Duodenal mucosa (tissue), 2 donors: ENCODE measurements around the gene OTX2.

Experiments used
- H3K27ac ChIP-seq: one replicate; pipeline ENCODE4 v1.7.0; 2013; ENCODE audit warnings: low read depth, low read length
- H3K27me3 ChIP-seq, 2 donors: one replicate each; pipeline ENCODE4 v1.7.0; 2013; ENCODE audit warnings: low read length in 2 of 2, control low read depth in 1 of 2; ENCODE audit not compliant: insufficient read depth in 2 of 2, control insufficient read depth in 1 of 2
- H3K36me3 ChIP-seq, 2 donors: one replicate each; pipeline ENCODE4 v1.7.0; 2013; ENCODE audit warnings: low read length in 2 of 2, control low read depth in 1 of 2; ENCODE audit not compliant: insufficient read depth in 2 of 2, control insufficient read depth in 1 of 2
- H3K4me1 ChIP-seq, 2 donors: one replicate each; pipeline ENCODE4 v1.7.0; 2013; ENCODE audit warnings: low read length in 2 of 2, control low read depth in 1 of 2; ENCODE audit not compliant: insufficient read depth in 2 of 2, control insufficient read depth in 1 of 2
- H3K4me3 ChIP-seq, 2 donors: one replicate each; pipeline ENCODE4 v1.7.0; 2013; ENCODE audit warnings: low read length in 2 of 2, low read depth in 1 of 2
- H3K9ac ChIP-seq, 2 donors: one replicate each; pipeline ENCODE4 v1.7.0; 2013; ENCODE audit warnings: low read length in 2 of 2, low read depth in 1 of 2
- H3K9me3 ChIP-seq, 2 donors: one replicate each; pipeline ENCODE4 v1.7.0; 2013; ENCODE audit warnings: low read length in 2 of 2, control low read depth in 1 of 2; ENCODE audit not compliant: control insufficient read depth in 1 of 2

The OTX2 gene

DNA sequence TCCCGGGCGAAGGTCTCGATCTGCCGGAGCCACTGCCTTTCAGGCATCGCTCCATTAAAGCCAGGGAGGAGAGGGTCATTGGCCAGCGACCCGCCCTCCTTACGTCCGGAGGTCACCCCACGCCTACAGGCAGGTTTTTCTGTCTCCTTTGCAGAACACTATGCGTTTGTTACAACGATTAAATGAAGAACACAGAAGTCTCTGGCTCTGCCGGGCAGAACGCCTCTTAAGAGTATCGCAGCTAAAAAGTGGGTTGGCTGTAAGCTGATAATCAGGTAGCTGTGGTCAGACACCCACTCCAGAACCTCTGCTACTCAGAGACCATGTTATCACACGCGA, 15.0 kb downstream of the OTX2 start:
- Histone ChIP-seq H3K9me3 (no peaks in the 10 kb centered on the region), H3K9ac (no peak overlapping the region), H3K36me3 (no peaks in the 10 kb centered on the region), H3K4me3 (no peak overlapping the region), H3K27ac (no peak overlapping the region), H3K27me3 (peaks cover 73 to 81% of the 10 kb centered on the region in 2 donors), H3K4me1 (peaks cover 4 to 8% of the 10 kb centered on the region in 2 donors)

DNA sequence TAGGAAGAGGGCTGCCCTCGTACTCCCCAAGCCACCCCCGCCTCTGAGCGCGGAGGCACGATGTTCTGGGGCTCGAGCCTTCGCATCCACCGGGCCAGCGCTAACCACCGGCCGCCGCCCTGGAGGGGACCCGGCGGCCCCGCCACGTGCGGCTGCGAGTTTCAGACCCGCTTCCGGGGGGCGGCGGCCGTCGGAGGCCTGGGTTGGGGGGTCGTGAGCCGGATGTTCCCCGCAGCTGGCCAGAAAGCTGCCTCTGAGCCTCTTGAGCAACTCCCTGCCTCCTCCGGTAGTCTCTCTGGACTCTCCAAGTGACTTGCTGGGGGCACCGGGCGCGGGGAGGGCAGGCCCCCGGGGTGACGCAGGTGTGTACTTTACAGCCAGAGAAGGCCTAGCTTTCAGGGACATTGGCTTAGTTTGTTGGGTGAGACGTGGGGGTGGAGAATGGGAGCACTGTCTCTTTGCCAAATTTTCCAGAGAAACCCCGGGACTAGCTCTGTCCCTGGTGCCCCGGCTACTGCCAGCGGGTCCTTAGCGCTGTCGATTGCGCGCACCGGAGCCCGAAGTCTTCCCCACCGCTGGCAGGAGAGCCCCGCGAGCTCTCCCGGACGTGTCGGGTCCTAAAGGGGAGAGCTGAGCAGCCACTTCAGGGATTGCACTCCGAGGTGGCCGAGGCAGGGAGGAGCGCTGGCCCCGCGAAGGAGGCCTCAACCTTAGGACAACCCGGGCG, 15.6 kb downstream of the OTX2 start:
- no peaks in the 10 kb centered on the region for H3K9me3 ChIP-seq
- peaks cover 70 to 75% of the 10 kb centered on the region in 2 donors for H3K27me3 ChIP-seq

DNA sequence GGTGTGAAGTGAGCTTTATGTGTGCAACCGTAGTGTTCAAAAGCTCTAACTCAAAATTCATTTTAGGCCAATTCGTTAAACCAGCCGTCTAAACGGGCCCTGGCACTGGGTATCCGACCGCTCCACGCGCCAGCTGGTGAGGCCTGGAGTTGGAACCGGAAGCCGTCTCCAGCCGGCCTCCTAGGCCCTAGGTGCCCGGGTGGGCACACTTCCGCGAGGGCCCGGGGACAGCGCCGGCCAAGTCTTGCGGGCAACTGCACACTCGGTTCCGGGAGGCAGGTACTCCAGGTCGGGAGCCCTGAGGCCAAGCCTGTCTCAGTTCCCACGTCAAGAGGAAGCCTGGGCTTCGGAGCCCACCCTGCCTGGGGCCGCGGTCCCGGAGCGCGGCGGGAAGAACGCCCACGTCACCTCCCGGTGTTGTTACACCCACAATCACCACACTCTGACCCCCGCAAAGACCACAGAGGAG, 16.2 kb downstream of the OTX2 start:
- peaks cover 64 to 70% of the 10 kb centered on the region in 2 donors for H3K27me3 ChIP-seq
- H3K36me3 ChIP-seq = no peaks in the 10 kb centered on the region
- H3K9me3 ChIP-seq = no peaks in the 10 kb centered on the region
- H3K27ac ChIP-seq = no peak overlapping the region
- no peak overlapping the region for H3K4me3 ChIP-seq
- H3K9ac ChIP-seq = no peak overlapping the region
- peaks cover 4 to 8% of the 10 kb centered on the region in 2 donors for H3K4me1 ChIP-seq

More for the DNA sequence above, 15.6 kb downstream of the OTX2 start:
- H3K4me1 ChIP-seq = peaks cover 4 to 8% of the 10 kb centered on the region in 2 donors
- H3K27ac ChIP-seq = no peak overlapping the region
- H3K36me3 ChIP-seq = no peaks in the 10 kb centered on the region
- no peak overlapping the region for H3K9ac ChIP-seq
- no peak overlapping the region for H3K4me3 ChIP-seq

DNA sequence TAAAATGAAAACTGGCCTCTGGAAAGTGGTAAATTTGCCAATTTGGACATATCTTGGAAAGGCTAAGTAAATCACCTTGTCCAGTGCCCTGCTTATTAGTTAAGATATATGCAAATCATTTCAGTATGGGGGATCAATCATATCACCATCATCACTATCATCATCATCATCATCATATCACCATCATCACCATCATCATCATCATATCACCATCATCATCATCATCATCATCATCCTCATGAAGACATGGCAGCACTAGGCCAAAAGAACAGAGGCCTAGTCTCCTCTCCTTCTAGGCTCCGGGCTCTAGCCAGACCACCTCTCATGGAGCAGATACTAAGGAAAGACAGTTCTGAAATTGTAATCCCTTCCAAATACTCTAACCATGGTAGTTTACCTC, 20.3 kb downstream of the OTX2 start:
- no peaks in the 10 kb centered on the region for H3K36me3 ChIP-seq
- H3K9ac ChIP-seq = no peak overlapping the region
- H3K27me3 ChIP-seq = peaks cover 28 to 36% of the 10 kb centered on the region in 2 donors
- no peaks in the 10 kb centered on the region for H3K4me1 ChIP-seq
- H3K9me3 ChIP-seq = no peaks in the 10 kb centered on the region
- H3K4me3 ChIP-seq = no peak overlapping the region
- no peak overlapping the region for H3K27ac ChIP-seq

DNA sequence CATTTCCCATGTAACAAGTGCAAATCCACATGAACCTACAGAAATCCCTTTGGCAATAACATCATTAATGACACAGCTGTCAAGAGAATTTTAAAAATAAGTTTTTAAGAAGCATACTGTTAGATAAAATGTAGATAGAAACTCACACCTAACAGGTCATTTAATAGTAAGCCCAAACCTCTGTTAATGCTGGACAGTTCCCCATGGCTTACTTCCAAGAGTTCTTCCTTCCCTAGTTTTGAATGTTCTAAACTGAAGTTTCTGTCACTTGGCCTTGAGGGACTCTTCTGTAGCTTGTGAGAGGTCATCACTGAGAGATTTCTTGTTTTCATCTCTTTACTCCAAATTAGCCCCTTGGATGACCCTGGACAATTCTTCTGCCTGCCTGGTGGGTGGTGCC, 22.7 kb downstream of the OTX2 start:
- Histone ChIP-seq H3K9ac (no peak overlapping the region), H3K36me3 (no peaks in the 10 kb centered on the region), H3K27ac (no peak overlapping the region), H3K27me3 (peaks cover 4 to 14% of the 10 kb centered on the region in 2 donors), H3K4me3 (no peak overlapping the region), H3K4me1 (no peaks in the 10 kb centered on the region), H3K9me3 (no peaks in the 10 kb centered on the region)

DNA sequence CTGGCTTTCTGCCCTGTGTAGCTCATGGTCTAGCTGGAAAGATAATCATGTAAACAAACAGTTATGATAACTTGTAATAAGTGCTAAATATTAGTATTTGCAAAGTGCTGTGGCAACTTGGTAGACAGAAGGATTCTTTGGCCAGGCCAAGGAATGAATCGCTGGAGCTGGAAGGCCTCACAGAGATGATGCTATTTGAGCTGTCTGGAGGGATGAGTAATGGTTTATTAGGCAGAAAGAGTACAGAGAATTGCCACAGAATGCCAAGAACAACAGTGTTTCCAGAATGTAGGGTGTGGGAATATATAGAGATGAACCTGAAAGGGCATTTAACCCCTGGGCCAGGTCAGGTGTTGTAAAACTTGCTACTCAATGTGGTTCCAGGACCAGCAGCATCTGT, 27.6 kb downstream of the OTX2 start:
- H3K27me3 ChIP-seq = peaks cover 0 to 4% of the 10 kb centered on the region in 2 donors

DNA sequence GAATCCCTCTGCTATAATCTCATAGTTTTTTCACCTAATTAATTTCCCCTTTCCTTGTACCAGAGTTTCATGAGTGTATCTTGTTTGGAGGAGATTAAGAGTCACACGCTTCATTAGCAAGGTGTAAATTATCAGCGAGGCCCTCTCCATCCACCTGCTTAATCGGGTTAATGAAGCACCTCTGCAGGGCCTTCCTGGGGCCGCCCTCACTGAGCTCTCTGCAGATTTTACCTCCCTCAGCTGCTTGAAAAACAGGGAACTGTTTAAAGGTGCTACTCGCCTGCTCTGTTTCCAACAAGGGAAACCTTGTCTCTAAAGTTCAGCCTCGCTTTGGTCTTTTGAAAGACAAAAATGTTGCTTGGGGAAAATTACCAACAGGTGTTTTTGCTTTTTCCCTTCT, 35.8 kb downstream of the OTX2 start:
- Histone ChIP-seq H3K27me3 (peaks cover 0 to 3% of the 10 kb centered on the region in 2 donors), H3K27ac (no peak overlapping the region), H3K4me1 (no peaks in the 10 kb centered on the region), H3K36me3 (no peaks in the 10 kb centered on the region), H3K9ac (no peak overlapping the region), H3K9me3 (no peaks in the 10 kb centered on the region), H3K4me3 (no peak overlapping the region)

More for the DNA sequence above, 27.6 kb downstream of the OTX2 start:
- Histone ChIP-seq H3K4me3 (no peak overlapping the region), H3K9me3 (no peaks in the 10 kb centered on the region), H3K27ac (no peak overlapping the region), H3K9ac (no peak overlapping the region), H3K36me3 (no peaks in the 10 kb centered on the region), H3K4me1 (no peaks in the 10 kb centered on the region)

DNA sequence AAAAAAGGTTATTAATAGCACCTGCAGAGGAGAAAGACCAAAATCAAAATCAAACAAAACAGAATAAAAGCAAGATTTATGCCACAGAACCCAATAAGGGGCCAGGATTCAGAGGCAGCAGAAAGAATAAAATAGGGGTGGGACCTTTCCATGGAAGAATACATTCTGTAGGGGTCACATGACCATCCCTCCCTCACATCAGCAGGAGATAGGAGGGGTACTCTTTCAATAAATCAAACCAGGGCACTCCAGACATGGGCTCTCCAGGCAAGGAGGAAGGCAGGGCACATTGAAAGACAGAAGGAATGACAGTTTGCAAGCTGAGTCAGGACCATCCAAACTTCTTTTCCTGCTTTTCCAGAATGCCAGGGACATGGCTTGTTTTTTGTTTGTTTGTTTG, 39.8 kb downstream of the OTX2 start:
- Histone ChIP-seq H3K4me3 (no peak overlapping the region), H3K9ac (no peak overlapping the region), H3K27ac (no peak overlapping the region), H3K4me1 (no peaks in the 10 kb centered on the region), H3K27me3 (no peaks in the 10 kb centered on the region), H3K36me3 (no peaks in the 10 kb centered on the region), H3K9me3 (no peaks in the 10 kb centered on the region)

DNA sequence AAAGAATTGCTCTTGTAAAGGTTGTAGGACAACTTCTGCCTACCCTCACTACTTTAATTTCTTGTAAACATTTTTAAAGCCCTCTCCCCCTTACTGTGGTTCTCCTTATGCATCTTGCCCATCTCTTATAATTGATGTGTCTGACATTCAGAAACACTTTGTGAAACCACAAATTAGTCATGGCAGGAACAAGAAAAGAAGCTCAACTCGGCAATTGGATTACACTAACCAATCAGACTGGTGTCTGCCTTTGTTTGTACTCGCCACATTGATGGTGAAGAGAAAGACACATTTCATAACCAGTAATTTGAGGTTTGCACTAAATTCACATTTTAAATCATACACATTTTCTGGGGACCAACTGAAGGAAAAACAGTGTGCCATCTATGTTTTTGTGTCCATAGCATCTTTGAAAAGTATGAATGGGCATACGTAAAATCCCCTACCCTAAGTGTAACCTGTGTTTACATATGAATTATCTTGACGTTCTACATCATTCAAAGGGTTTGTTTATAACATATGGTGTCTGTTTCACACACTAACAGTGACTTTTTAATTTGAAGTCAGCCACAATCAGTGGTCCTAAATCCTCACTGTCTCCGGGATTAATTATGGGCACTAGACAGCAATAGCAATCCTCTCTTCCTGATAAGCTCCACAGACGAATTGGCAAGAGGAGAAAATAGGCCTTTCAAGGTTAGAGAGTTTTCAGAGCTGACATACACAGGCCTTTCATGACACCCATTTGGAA, 49.9 kb downstream of the OTX2 start:
- H3K9ac ChIP-seq = no peak overlapping the region
- no peaks in the 10 kb centered on the region for H3K27me3 ChIP-seq
- H3K9me3 ChIP-seq = no peaks in the 10 kb centered on the region
- no peaks in the 10 kb centered on the region for H3K4me1 ChIP-seq
- H3K4me3 ChIP-seq = no peak overlapping the region
- H3K27ac ChIP-seq = no peak overlapping the region
- no peaks in the 10 kb centered on the region for H3K36me3 ChIP-seq

DNA sequence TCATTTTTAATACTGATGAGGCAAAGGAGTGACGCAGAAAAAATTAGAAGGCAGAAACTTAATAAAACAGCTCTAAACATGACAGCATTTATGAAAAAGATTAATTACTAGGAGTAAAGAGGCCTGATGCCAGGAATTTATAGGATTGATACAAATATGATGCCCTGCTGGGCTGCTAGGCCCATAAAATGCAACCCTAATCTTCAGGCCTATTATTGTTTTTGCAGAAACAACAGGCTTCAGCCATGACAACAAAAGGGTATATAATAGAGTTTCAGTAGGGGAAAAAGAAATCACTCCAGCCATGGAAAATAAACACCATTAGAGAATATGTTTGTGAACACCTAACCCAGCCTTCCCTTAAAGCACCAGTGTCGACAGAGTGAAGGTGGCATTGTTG, 50.6 kb downstream of the OTX2 start:
- no peaks in the 10 kb centered on the region for H3K27me3 ChIP-seq
- no peaks in the 10 kb centered on the region for H3K4me1 ChIP-seq
- no peaks in the 10 kb centered on the region for H3K36me3 ChIP-seq
- no peak overlapping the region for H3K9ac ChIP-seq
- no peak overlapping the region for H3K4me3 ChIP-seq
- H3K27ac ChIP-seq = no peak overlapping the region
- H3K9me3 ChIP-seq = no peaks in the 10 kb centered on the region
